ENCODE data around the gene HLA-DPB1. TPM values are rescaled to one million over a fixed set of nuclear protein-coding genes. Genes with fewer than 3 reads are reported as not detected.
"Not testable (repeated sequence)": the region's sequence is repeated elsewhere in the genome, so short reads cannot be mapped to it uniquely, and the experiment has no call there.

Gene HLA-DPB1
- total and polyA plus RNA-seq, 12 donors: 10.8 to 521 (median 120) TPM

GRCh38 chr6:33093855-33094254 is 18.1 kb downstream of the HLA-DPB1 start:
- intact Hi-C loops (cut with DNase I): no loop called here
- no peaks in the 10 kb centered on the region for H3K9me3 ChIP-seq (replicated peaks in 1 of 3)
- TF ChIP-seq CTCF (IDR thresholded peaks at IDR 0.05) (no peak), POLR2A (IDR thresholded peaks at IDR 0.05) (no peak)
- no peak for DNase-seq
- H3K27ac ChIP-seq: no peak overlapping the region
- WGBS, 4 donors: 51 to 85% (median 78%) methylated on average over 3 of the region's 3 CpGs
- no peak overlapping the region for H3K4me3 ChIP-seq
- no peaks in the 10 kb centered on the region for H3K36me3 ChIP-seq (replicated peaks in 1 of 2)
- no peaks in the 10 kb centered on the region for H3K27me3 ChIP-seq
- no peaks in the 10 kb centered on the region for H3K4me1 ChIP-seq (replicated peaks in 1 of 2)

GRCh38 chr6:33095681-33096080 is 19.9 kb downstream of the HLA-DPB1 start:
- Histone ChIP-seq H3K4me3 (no peak overlapping the region), H3K36me3 (replicated peaks in 1 of 2) (no peaks in the 10 kb centered on the region), H3K9me3 (replicated peaks in 1 of 3) (peaks cover 0 to 3% (median 2%) of the 10 kb centered on the region in 3 donors), H3K27ac (no peak overlapping the region), H3K27me3 (no peaks in the 10 kb centered on the region), H3K4me1 (replicated peaks in 1 of 2) (no peaks in the 10 kb centered on the region)
- TF ChIP-seq POLR2A (IDR thresholded peaks at IDR 0.05): no peak
- TF ChIP-seq CTCF (IDR thresholded peaks at IDR 0.05): no peak
- DNase-seq: no peak
- WGBS, 4 donors: 81 to 95% (median 85%) methylated on average over 1 of the region's 1 CpG
- intact Hi-C loops (cut with DNase I): no loop called here

GRCh38 chr6:33101121-33101737 is 25.4 kb downstream of the HLA-DPB1 start:
- DNase-seq; H3K27ac ChIP-seq; H3K4me3 ChIP-seq; H3K4me1 ChIP-seq (replicated peaks in 1 of 2); H3K27me3 ChIP-seq; intact Hi-C loops (cut with DNase I); H3K36me3 ChIP-seq (replicated peaks in 1 of 2): not testable (repeated sequence)
- H3K9me3 ChIP-seq (replicated peaks in 1 of 3): peaks cover 0 to 16% (median 4%) of the 10 kb centered on the region in 3 donors
- 68 to 75% (median 70%) methylated on average over 5 of the region's 5 CpGs for WGBS, 4 donors

- no peak for TF ChIP-seq CTCF (IDR thresholded peaks at IDR 0.05)
- TF ChIP-seq POLR2A (IDR thresholded peaks at IDR 0.05): no peak
- H3K4me1 ChIP-seq (replicated peaks in 1 of 2): no peaks in the 10 kb centered on the region
- peaks cover 0 to 16% (median 4%) of the 10 kb centered on the region in 3 donors for H3K9me3 ChIP-seq (replicated peaks in 1 of 3)
- no peak overlapping the region for H3K27ac ChIP-seq
- no peaks in the 10 kb centered on the region for H3K36me3 ChIP-seq (replicated peaks in 1 of 2)
- intact Hi-C loops (cut with DNase I): no loop called here
- WGBS, 4 donors: 38 to 59% (median 48%) methylated on average over 3 of the region's 3 CpGs
- no peak for DNase-seq
- peaks cover 3% of the 10 kb centered on the region for H3K27me3 ChIP-seq
- H3K4me3 ChIP-seq: no peak overlapping the region
Measured at GRCh38 chr6:33103776-33104175, 28.0 kb downstream of the HLA-DPB1 start.

GRCh38 chr6:33104887-33105286 is 29.1 kb downstream of the HLA-DPB1 start:
- Histone ChIP-seq H3K27ac (no peak overlapping the region), H3K4me1 (replicated peaks in 1 of 2) (no peaks in the 10 kb centered on the region), H3K27me3 (peaks cover 3% of the 10 kb centered on the region), H3K36me3 (replicated peaks in 1 of 2) (no peaks in the 10 kb centered on the region), H3K4me3 (no peak overlapping the region), H3K9me3 (replicated peaks in 1 of 3) (peaks cover 0 to 16% (median 4%) of the 10 kb centered on the region in 3 donors)
- TF ChIP-seq POLR2A (IDR thresholded peaks at IDR 0.05) (no peak), CTCF (IDR thresholded peaks at IDR 0.05) (no peak)
- no peak for DNase-seq
- 81 to 100% (median 95%) methylated on average over 1 of the region's 1 CpG for WGBS, 4 donors
- intact Hi-C loops (cut with DNase I): no loop called here
